Measurements from ENCODE around the gene IGIP.

The IGIP gene

GRCh38 chr5:140117523-140117922 lies 8.2 kb upstream of the IGIP start:
- no peak for TF ChIP-seq EZH2phosphoT487 (IDR thresholded peaks at IDR 0.05; ENCODE audit: borderline replicate concordance)
- TF ChIP-seq, protein P1, sequence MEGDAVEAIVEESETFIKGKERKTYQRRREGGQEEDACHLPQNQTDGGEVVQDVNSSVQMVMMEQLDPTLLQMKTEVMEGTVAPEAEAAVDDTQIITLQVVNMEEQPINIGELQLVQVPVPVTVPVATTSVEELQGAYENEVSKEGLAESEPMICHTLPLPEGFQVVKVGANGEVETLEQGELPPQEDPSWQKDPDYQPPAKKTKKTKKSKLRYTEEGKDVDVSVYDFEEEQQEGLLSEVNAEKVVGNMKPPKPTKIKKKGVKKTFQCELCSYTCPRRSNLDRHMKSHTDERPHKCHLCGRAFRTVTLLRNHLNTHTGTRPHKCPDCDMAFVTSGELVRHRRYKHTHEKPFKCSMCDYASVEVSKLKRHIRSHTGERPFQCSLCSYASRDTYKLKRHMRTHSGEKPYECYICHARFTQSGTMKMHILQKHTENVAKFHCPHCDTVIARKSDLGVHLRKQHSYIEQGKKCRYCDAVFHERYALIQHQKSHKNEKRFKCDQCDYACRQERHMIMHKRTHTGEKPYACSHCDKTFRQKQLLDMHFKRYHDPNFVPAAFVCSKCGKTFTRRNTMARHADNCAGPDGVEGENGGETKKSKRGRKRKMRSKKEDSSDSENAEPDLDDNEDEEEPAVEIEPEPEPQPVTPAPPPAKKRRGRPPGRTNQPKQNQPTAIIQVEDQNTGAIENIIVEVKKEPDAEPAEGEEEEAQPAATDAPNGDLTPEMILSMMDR (conservative IDR thresholded peaks at IDR 0.05; ENCODE audit: low read length), result no peak

GRCh38 chr5:140118302-140118936 lies 7.3 kb upstream of the IGIP start:
- H3K9me3 ChIP-seq (ENCODE audit: insufficient read depth, low read depth, low read length), result no peaks in the 10 kb centered on the region
- H3F3A ChIP-seq (ENCODE audit: low read depth), result no peaks in the 10 kb centered on the region
- peaks cover 31% of the 10 kb centered on the region for H3K4me1 ChIP-seq (ENCODE audit: insufficient read depth, low read length, poor library complexity, severe bottlenecking)
- no peaks in the 10 kb centered on the region for H3K36me3 ChIP-seq (ENCODE audit: insufficient read depth, low read length)
- no peaks in the 10 kb centered on the region for H3K9me2 ChIP-seq (replicated peaks; ENCODE audit: low read depth, low read length)
- no peaks in the 10 kb centered on the region for H3K27me3 ChIP-seq (ENCODE audit: insufficient read depth, low read length, poor library complexity, severe bottlenecking)
- H3K4me3 ChIP-seq (ENCODE audit: low read length, poor library complexity, severe bottlenecking), result peak overlapping the region; percentile 18
- peaks cover 31% of the 10 kb centered on the region for H4K20me1 ChIP-seq (ENCODE audit: insufficient read depth, low read length, poor library complexity, severe bottlenecking)
- no peak overlapping the region for H3K9ac ChIP-seq (ENCODE audit: low read depth, low read length, poor library complexity, severe bottlenecking)
- peak overlapping the region; percentile 38 for H3K4me2 ChIP-seq (ENCODE audit: low read depth, low read length, poor library complexity, severe bottlenecking)
- TF ChIP-seq, protein P1 (conservative IDR thresholded peaks at IDR 0.05; ENCODE audit: low read length), result peak; percentile 45
- no peak for TF ChIP-seq EZH2phosphoT487 (IDR thresholded peaks at IDR 0.05; ENCODE audit: borderline replicate concordance)
- H2AFZ ChIP-seq (ENCODE audit: low read length), result no peak overlapping the region
- peaks cover 74% of the 10 kb centered on the region for H3K79me2 ChIP-seq (ENCODE audit: insufficient read depth, low read length)

More at GRCh38 chr5:140117523-140117922, 8.2 kb upstream of the IGIP start:
- Histone ChIP-seq H3K79me2 (ENCODE audit: insufficient read depth, low read length) (peaks cover 82% of the 10 kb centered on the region), H4K20me1 (ENCODE audit: insufficient read depth, low read length, poor library complexity, severe bottlenecking) (peaks cover 40% of the 10 kb centered on the region), H3K36me3 (ENCODE audit: insufficient read depth, low read length) (no peaks in the 10 kb centered on the region), H3K4me2 (ENCODE audit: low read depth, low read length, poor library complexity, severe bottlenecking) (peak overlapping the region; percentile 38), H3K9me3 (ENCODE audit: insufficient read depth, low read depth, low read length) (no peaks in the 10 kb centered on the region), H3K9me2 (replicated peaks; ENCODE audit: low read depth, low read length) (no peaks in the 10 kb centered on the region), H2AFZ (ENCODE audit: low read length) (no peak overlapping the region), H3K4me3 (ENCODE audit: low read length, poor library complexity, severe bottlenecking) (peak overlapping the region; percentile 78), H3K9ac (ENCODE audit: low read depth, low read length, poor library complexity, severe bottlenecking) (no peak overlapping the region), H3K4me1 (ENCODE audit: insufficient read depth, low read length, poor library complexity, severe bottlenecking) (peaks cover 30% of the 10 kb centered on the region), H3F3A (ENCODE audit: low read depth) (no peaks in the 10 kb centered on the region), H3K27me3 (ENCODE audit: insufficient read depth, low read length, poor library complexity, severe bottlenecking) (no peaks in the 10 kb centered on the region)

DNA sequence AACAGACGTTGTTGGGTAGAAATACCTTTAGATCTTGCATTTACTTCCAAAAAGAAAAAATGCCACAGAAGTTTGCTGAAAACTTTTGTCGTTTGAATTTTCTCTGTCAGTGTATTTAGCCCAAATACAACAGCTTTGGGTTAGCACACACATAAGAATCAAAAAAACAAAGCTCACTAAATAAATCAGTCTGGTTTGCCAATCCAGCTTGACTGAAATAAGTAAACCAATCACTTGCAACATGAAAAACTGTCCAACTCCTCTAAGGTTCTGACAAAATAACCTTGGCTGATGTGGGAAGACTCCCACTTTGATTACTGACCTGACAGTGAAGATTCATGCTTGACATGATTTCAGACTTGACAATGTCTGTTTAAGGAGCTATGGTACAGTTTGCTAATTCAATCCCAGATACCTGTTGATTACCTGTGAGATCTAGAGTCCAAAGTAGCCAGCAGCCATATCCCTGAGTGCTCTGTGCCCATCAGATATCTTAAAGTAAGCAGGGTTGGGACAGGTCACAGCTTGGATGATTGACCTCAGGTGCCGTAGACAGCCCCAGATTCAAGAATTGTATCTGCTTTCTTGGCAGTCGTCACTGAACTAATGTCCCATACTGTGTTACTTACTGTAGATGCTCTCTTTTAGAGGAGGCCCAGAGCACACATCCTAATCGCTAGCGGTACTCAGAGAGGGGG lies 727 bp downstream of the IGIP start:
- H3K27me3 ChIP-seq (ENCODE audit: insufficient read depth, low read length, poor library complexity, severe bottlenecking), result no peaks in the 10 kb centered on the region
- no peaks in the 10 kb centered on the region for H3K36me3 ChIP-seq (ENCODE audit: insufficient read depth, low read length)
- no peak overlapping the region for H2AFZ ChIP-seq (ENCODE audit: low read length)
- H3K9me3 ChIP-seq (ENCODE audit: insufficient read depth, low read depth, low read length), result no peaks in the 10 kb centered on the region
- no peaks in the 10 kb centered on the region for H3K9me2 ChIP-seq (replicated peaks; ENCODE audit: low read depth, low read length)
- no peaks in the 10 kb centered on the region for H3F3A ChIP-seq (ENCODE audit: low read depth)
- no peak overlapping the region for H3K4me2 ChIP-seq (ENCODE audit: low read depth, low read length, poor library complexity, severe bottlenecking)
- peaks cover 17% of the 10 kb centered on the region for H3K4me1 ChIP-seq (ENCODE audit: insufficient read depth, low read length, poor library complexity, severe bottlenecking)
- no peak overlapping the region for H3K4me3 ChIP-seq (ENCODE audit: low read length, poor library complexity, severe bottlenecking)
- TF ChIP-seq EZH2phosphoT487 (IDR thresholded peaks at IDR 0.05; ENCODE audit: borderline replicate concordance), result no peak
- TF ChIP-seq, protein P1 (conservative IDR thresholded peaks at IDR 0.05; ENCODE audit: low read length), result no peak
- no peaks in the 10 kb centered on the region for H4K20me1 ChIP-seq (ENCODE audit: insufficient read depth, low read length, poor library complexity, severe bottlenecking)
- H3K79me2 ChIP-seq (ENCODE audit: insufficient read depth, low read length), result peaks cover 26% of the 10 kb centered on the region; the same call in 1 of the 2 replicates
- no peak overlapping the region for H3K9ac ChIP-seq (ENCODE audit: low read depth, low read length, poor library complexity, severe bottlenecking)

All from Loucy (cell line).